Ovary (tissue), 3 donors: ENCODE measurements around the gene HIPK2.

Source experiments
- CTCF ChIP-seq, 3 donors: fragments of 450-650 bp in 2 of 3; fragments of 200-600 bp in 1 of 3; IDR thresholded peaks; one replicate each; pipeline versions ENCODE4 v1.5.1 to v1.8.0; 2016 to 2022; ENCODE audit warnings: antibody characterized with exemption in 3 of 3, mild to moderate bottlenecking in 1 of 3
- POLR2A ChIP-seq: fragments of 450-650 bp; IDR thresholded peaks from one replicate; pipeline ENCODE4 v1.6.1; 2017; ENCODE audit warnings: antibody characterized with exemption, mild to moderate bottlenecking, moderate library complexity
- donor health status: DM: no; HTN: no; CAD: no.

- TF ChIP-seq CTCF (IDR thresholded peaks at IDR 0.05) = no peak
- no peak for TF ChIP-seq POLR2A
These were observed 142.1 kb downstream of the HIPK2 start for GRCh38 chr7:139635526-139636302.
